GM13977 (cell line): ENCODE measurements around the gene CCDC7.
"Not testable (repeated sequence)": the region's sequence is repeated elsewhere in the genome, so short reads cannot be mapped to it uniquely, and the experiment has no call there.

ENCODE experiments used
- DNase-seq: peaks from one replicate; pipeline ENCODE4 v3.0.0; 2012; ENCODE audit warnings: low spot score
- CTCF ChIP-seq: IDR thresholded peaks from 2 replicates; pipeline ENCODE4 v1.5.1; 2012; ENCODE audit warnings: mild to moderate bottlenecking, control low read depth; ENCODE audit not compliant: insufficient read depth; ENCODE audit errors: extremely low read depth, missing control alignments
- in situ Hi-C: fragments of 300-500 bp; cut with MboI; formaldehyde crosslinking; loops from one replicate; pipeline ENCODE4 v1.12.0; 2022; ENCODE audit warnings: low sequenced_read_pairs, low pct_unique_long_range_greater_than_20kb, mixed read lengths, inconsistent platforms; ENCODE audit not compliant: unreplicated experiment

The CCDC7 gene

GRCh38 chr10:32577448-32577847 lies 131.5 kb downstream of the CCDC7 start:
- TF ChIP-seq CTCF = no peak
- in situ Hi-C loops = no loop called here
- no peak for DNase-seq

GRCh38 chr10:32582946-32583345 lies 137.0 kb downstream of the CCDC7 start:
- in situ Hi-C loops = no loop called here
- DNase-seq = no peak
- TF ChIP-seq CTCF = no peak

GRCh38 chr10:32598022-32598421 lies 152.1 kb downstream of the CCDC7 start:
- in situ Hi-C loops, DNase-seq: not testable (repeated sequence)

GRCh38 chr10:32600317-32600716 lies 154.4 kb downstream of the CCDC7 start:
- TF ChIP-seq CTCF = no peak

GRCh38 chr10:32601562-32601961 lies 155.6 kb downstream of the CCDC7 start:
- in situ Hi-C loops, DNase-seq: not testable (repeated sequence)

More at GRCh38 chr10:32600317-32600716, 154.4 kb downstream of the CCDC7 start:
- in situ Hi-C loops = no loop called here
- no peak for DNase-seq

- no peak for TF ChIP-seq CTCF
- in situ Hi-C loops = no loop called here
- no peak for DNase-seq
Measured at GRCh38 chr10:32605787-32606186, 159.8 kb downstream of the CCDC7 start.

GRCh38 chr10:32610543-32610942 lies 164.6 kb downstream of the CCDC7 start:
- in situ Hi-C loops = not testable (repeated sequence)

GRCh38 chr10:32616438-32616837 lies 170.5 kb downstream of the CCDC7 start:
- DNase-seq = no peak
- TF ChIP-seq CTCF = no peak
- in situ Hi-C loops = no loop called here

More at GRCh38 chr10:32610543-32610942, 164.6 kb downstream of the CCDC7 start:
- DNase-seq = not testable (repeated sequence)

- in situ Hi-C loops = no loop called here
- no peak for DNase-seq
Measured at GRCh38 chr10:32618482-32618881, 172.5 kb downstream of the CCDC7 start.

More at GRCh38 chr10:32618482-32618881, 172.5 kb downstream of the CCDC7 start:
- TF ChIP-seq CTCF = no peak
